Measurements from ENCODE around the gene GAS7.

GRCh38 chr17:10042589-10043244, 155.7 kb downstream of the GAS7 start:
- TF ChIP-seq, protein P1, sequence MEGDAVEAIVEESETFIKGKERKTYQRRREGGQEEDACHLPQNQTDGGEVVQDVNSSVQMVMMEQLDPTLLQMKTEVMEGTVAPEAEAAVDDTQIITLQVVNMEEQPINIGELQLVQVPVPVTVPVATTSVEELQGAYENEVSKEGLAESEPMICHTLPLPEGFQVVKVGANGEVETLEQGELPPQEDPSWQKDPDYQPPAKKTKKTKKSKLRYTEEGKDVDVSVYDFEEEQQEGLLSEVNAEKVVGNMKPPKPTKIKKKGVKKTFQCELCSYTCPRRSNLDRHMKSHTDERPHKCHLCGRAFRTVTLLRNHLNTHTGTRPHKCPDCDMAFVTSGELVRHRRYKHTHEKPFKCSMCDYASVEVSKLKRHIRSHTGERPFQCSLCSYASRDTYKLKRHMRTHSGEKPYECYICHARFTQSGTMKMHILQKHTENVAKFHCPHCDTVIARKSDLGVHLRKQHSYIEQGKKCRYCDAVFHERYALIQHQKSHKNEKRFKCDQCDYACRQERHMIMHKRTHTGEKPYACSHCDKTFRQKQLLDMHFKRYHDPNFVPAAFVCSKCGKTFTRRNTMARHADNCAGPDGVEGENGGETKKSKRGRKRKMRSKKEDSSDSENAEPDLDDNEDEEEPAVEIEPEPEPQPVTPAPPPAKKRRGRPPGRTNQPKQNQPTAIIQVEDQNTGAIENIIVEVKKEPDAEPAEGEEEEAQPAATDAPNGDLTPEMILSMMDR (IDR thresholded peaks at IDR 0.05; ENCODE audit: insufficient read depth, low read depth, low read length) = no peak
- TF ChIP-seq EZH2 (IDR thresholded peaks at IDR 0.05; ENCODE audit: insufficient read depth, low read length) = no peak
